PFSK-1 (cell line): ENCODE results near the gene FBXL13.
A peak's percentile ranks its signal among the peaks of the same experiment; 100 is the strongest.

ENCODE experiments used
- FOXP2 ChIP-seq: optimal IDR thresholded peaks from 2 replicates; pipeline ENCODE3; 2011; ENCODE audit warnings: borderline replicate concordance, control low read depth, inconsistent platforms; ENCODE audit not compliant: insufficient read depth; ENCODE audit errors: extremely low read length, extremely low read depth
- POLR2AphosphoS5 ChIP-seq: IDR thresholded peaks from 2 replicates; pipeline ENCODE4 v1.6.1; 2012; ENCODE audit warnings: low read depth, mild to moderate bottlenecking, control low read depth, low read length, moderate library complexity
- SIN3A ChIP-seq: IDR thresholded peaks from 2 replicates; pipeline ENCODE4 v1.6.1; 2012; ENCODE audit warnings: mild to moderate bottlenecking, low read length, moderate library complexity, borderline replicate concordance; ENCODE audit not compliant: insufficient read depth
- TAF1 ChIP-seq: IDR thresholded peaks from 2 replicates; pipeline ENCODE4 v1.6.1; 2012; ENCODE audit warnings: low read length, control low read depth, borderline replicate concordance; ENCODE audit not compliant: insufficient read depth
- TF ChIP-seq, protein P1 (sequence below), 2 experiments: IDR thresholded peaks; 2 replicates each; pipeline versions ENCODE4 v1.6.1 to v1.8.0; 2011 to 2012; ENCODE audit warnings: low read depth in 2 of 2, low read length in 2 of 2, control low read depth in 1 of 2, inconsistent platforms in 1 of 2, mild to moderate bottlenecking in 1 of 2, moderate library complexity in 1 of 2; ENCODE audit not compliant: insufficient read depth in 1 of 2

Gene FBXL13

DNA sequence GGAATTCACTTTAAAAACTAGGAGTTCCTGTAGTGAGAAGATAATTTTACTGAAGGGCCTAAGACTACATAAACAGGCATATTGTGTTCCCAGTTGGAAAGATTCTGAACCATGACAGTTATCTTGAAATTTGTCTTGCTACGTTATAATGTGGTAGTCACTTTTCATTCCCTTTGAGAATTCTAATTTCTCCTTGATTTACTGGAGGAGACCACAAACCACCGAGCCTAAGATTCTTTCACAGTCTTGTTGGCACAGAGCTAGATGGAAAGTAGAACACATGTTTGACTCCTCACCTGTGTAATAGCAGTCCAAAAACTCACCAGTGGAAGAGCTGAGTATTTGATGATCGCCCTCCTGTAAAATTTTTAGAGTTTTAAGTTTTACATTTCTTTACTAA lies 5.2 kb upstream of the FBXL13 start:
- TF ChIP-seq TAF1, result no peak
- no peak for TF ChIP-seq SIN3A
- TF ChIP-seq POLR2AphosphoS5, result no peak

GRCh38 chr7:103077318-103077717 lies 2.7 kb upstream of the FBXL13 start:
- TF ChIP-seq FOXP2 (no peak), TAF1 (no peak), SIN3A (no peak), POLR2AphosphoS5 (no peak)
- TF ChIP-seq, protein P1, sequence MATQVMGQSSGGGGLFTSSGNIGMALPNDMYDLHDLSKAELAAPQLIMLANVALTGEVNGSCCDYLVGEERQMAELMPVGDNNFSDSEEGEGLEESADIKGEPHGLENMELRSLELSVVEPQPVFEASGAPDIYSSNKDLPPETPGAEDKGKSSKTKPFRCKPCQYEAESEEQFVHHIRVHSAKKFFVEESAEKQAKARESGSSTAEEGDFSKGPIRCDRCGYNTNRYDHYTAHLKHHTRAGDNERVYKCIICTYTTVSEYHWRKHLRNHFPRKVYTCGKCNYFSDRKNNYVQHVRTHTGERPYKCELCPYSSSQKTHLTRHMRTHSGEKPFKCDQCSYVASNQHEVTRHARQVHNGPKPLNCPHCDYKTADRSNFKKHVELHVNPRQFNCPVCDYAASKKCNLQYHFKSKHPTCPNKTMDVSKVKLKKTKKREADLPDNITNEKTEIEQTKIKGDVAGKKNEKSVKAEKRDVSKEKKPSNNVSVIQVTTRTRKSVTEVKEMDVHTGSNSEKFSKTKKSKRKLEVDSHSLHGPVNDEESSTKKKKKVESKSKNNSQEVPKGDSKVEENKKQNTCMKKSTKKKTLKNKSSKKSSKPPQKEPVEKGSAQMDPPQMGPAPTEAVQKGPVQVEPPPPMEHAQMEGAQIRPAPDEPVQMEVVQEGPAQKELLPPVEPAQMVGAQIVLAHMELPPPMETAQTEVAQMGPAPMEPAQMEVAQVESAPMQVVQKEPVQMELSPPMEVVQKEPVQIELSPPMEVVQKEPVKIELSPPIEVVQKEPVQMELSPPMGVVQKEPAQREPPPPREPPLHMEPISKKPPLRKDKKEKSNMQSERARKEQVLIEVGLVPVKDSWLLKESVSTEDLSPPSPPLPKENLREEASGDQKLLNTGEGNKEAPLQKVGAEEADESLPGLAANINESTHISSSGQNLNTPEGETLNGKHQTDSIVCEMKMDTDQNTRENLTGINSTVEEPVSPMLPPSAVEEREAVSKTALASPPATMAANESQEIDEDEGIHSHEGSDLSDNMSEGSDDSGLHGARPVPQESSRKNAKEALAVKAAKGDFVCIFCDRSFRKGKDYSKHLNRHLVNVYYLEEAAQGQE (IDR thresholded peaks at IDR 0.05; ENCODE audit: insufficient read depth in 1 of 2, low read depth in 2 of 2, low read length in 2 of 2), result no peak

DNA sequence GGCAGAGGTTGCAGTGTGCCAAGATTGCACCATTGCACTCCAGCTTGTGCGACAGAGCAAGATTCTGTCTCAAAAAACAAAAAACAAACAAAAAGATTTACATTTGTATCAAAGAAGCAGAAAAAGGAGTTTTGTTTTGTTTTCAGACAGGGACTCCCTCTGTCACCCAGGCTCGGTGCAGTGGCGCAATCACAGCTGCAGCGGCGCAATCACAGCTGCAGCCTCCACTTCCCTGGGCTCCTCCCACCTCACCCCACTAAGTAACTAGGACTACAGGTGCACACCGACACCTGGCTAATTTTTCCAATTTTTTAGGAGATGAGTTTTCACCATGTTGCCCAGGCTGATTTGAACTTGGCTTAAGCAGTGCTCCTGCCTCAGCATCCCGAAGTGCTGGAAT lies 2.2 kb upstream of the FBXL13 start:
- TF ChIP-seq FOXP2, result no peak
- TF ChIP-seq TAF1, result no peak
- TF ChIP-seq POLR2AphosphoS5, result no peak
- TF ChIP-seq, protein P1 (IDR thresholded peaks at IDR 0.05; ENCODE audit: insufficient read depth in 1 of 2, low read depth in 2 of 2, low read length in 2 of 2), result no peak
- no peak for TF ChIP-seq SIN3A

DNA sequence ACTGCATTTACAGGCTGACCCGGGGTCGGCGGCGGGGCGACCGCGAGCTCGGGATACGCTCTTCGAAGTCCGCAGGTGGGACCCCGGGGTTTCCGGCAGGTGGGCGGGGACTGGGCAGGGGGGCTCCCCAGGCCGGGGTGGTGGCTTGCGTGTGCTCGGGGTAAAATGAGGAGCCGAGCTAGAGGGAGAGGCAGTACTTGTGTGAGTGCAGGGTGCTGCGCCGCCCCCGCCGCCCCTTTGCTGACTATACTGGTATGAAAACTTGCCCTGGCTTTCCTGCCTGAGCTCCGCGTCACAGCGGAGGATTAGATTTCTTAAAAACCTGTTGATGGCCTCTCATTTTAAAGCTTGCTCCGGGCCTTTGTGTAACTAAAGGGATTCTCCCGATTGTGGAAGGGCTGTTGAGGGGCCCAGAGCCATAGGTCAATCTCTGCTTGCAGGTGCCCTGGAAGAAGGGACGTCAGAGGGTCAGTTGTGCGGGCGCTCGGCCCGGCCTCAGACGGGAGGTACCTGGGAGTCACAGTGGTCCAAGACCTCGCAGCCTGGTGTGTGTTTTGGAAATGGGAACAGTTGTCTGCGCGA lies 832 bp upstream of the FBXL13 start:
- TF ChIP-seq SIN3A (no peak), TAF1 (no peak), FOXP2 (no peak), POLR2AphosphoS5 (no peak)
- TF ChIP-seq, protein P1 (IDR thresholded peaks at IDR 0.05; ENCODE audit: insufficient read depth in 1 of 2, low read depth in 2 of 2, low read length in 2 of 2), result no peak

- TF ChIP-seq SIN3A, result no peak
- 0 out of 2 replicates have a peak, but pooled peaks have one; percentile 22 for TF ChIP-seq TAF1
- no peak for TF ChIP-seq FOXP2
- no peak for TF ChIP-seq POLR2AphosphoS5
- TF ChIP-seq, protein P1 (IDR thresholded peaks at IDR 0.05; ENCODE audit: insufficient read depth in 1 of 2, low read depth in 2 of 2, low read length in 2 of 2), result no peak
Observed at GRCh38 chr7:103073989-103074518, 542 bp downstream of the FBXL13 start.
